SK-N-SH treated with all-trans-retinoic acid at 6 μM for 48 hours (cell line): ENCODE results near the gene ATOH8.

Experiments used
- ARNTL ChIP-seq: fragments of 450-650 bp; formaldehyde crosslinking; IDR thresholded peaks from 2 replicates; pipeline ENCODE4 v1.5.0; 2020; ENCODE audit warnings: low read depth, mild to moderate bottlenecking, moderate library complexity, borderline replicate concordance
- OSR1 ChIP-seq: fragments of 250-450 bp; sonication (Bioruptor Pico); IDR thresholded peaks from 2 replicates; pipeline ENCODE4 v1.8.0; 2022; ENCODE audit warnings: moderate library complexity, mild to moderate bottlenecking, inconsistent platforms
- PATZ1 ChIP-seq: fragments of 250-450 bp; sonication (Bioruptor Pico); IDR thresholded peaks from 2 replicates; pipeline ENCODE4 v1.8.0; 2020; ENCODE audit warnings: mild to moderate bottlenecking, moderate library complexity, borderline replicate concordance
- PPARA ChIP-seq: fragments of 250-450 bp; sonication (Bioruptor Pico); IDR thresholded peaks from 2 replicates; pipeline ENCODE4 v1.5.0; 2020; ENCODE audit warnings: mild to moderate bottlenecking, borderline replicate concordance
- RARB ChIP-seq: fragments of 250-450 bp; sonication (Bioruptor Pico); IDR thresholded peaks from 2 replicates; pipeline ENCODE4 v1.8.0; 2021; ENCODE audit warnings: mild to moderate bottlenecking, moderate library complexity
- ZNF8 ChIP-seq: fragments of 450-650 bp; formaldehyde crosslinking; IDR thresholded peaks from 2 replicates; pipeline ENCODE4 v1.5.0; 2020; ENCODE audit warnings: mild to moderate bottlenecking, moderate library complexity

- TF ChIP-seq PATZ1 (CRISPR knock-in tag) = no peak
- TF ChIP-seq OSR1 (CRISPR knock-in tag) = no peak
- no peak for TF ChIP-seq RARB (CRISPR knock-in tag)
- TF ChIP-seq ARNTL (CRISPR knock-in tag) = no peak
- no peak for TF ChIP-seq ZNF8 (CRISPR knock-in tag)
- TF ChIP-seq PPARA = no peak
Observed at GRCh38 chr2:85735691-85736090, 18.1 kb upstream of the ATOH8 start.
